HG03442 (cell line): ENCODE results near the gene MEG3.
"Not testable (repeated sequence)": the region's sequence is repeated elsewhere in the genome, so short reads cannot be mapped to it uniquely, and the experiment has no call there.

Source experiments
- ATAC-seq: cut with Tn5 transposase; IDR thresholded peaks from one replicate; pipeline ENCODE4 v1.9.1; 2021; ENCODE audit warnings: mild to moderate bottlenecking, moderate library complexity; ENCODE audit not compliant: unreplicated experiment

The MEG3 gene

DNA sequence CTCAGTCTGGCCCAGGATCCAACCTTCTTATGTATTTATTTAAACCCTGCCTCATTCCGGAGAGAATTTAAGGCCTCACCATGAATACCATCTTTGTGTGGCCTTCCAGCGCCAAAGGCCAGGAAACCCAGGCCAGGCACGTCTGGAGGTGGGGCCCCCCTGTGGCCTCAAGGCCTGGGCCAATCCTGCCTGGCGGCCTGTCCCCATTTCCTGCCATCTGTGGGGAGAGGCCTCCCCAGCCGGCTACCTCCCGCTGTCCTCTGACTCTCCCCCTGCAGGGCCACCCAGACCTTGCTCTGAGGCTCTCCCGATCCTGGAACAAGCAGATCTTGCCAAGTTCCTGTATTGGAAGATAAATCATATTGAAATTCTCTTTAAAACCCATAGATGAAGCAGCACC, 37.4 kb upstream of the MEG3 start:
- no peak for ATAC-seq

DNA sequence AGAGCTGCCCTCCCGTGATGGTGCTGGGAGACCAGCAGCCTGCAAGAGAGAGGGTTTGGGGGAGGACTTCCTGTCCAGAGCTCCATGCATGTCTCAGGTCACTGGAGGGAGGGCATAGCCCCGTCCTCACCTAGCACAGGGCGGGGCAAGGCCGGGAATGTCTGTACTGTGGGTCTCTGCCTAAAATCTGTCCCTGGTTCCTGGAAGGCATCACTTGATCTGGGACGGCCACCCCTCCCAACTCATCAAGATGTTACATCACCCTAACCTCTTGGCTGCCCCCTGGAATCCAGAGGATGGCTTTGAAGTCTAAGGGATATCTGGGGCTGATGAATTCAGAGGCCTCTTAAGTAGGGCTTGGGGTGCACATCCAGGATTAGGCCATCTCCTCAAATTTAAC, 37.0 kb upstream of the MEG3 start:
- no peak for ATAC-seq

DNA sequence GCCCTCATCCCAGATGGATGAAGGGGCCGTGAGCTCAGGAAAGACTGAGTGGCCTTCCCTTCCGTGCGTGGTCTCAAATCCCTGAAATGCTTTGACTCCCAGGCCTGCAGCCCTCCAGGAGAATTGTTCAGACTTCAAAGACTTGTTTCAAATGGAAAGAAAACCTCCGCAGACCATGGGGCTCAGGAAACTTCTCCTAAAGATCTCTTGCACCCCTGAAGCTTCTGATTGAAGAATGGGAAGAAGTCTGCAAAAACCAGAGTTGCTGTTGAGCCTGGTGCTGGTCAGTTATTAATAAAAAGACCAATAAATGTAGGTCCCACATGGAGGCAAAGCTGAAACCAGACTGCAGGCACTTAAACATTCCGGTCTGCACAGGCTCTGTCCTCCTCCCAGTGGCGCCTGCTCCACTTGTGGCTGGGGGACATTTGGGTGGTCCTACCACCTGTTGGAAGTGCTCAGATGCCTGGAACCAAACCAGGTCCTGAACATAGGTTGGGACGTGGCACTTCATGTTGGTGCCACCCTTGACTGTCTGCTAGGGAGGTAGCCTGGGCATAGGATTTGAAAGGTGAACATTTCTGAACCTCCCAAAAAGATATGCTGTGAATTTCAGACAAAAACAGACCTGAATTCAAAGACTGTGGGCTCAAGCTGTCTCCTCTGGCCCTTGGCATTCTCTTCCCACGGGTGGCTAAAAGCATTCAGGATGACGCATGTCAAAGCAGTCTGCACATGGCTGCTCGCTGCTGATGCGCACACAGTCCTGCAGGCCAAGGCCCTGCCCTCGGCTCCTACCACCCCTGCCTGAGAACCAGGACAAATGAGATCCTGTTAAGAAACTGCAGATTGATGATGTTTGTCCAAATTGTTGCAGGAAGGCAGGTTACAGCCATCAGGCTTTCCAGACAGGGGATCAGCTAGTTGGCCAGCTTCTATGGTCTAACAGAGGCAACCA, 36.2 kb upstream of the MEG3 start:
- no peak for ATAC-seq

DNA sequence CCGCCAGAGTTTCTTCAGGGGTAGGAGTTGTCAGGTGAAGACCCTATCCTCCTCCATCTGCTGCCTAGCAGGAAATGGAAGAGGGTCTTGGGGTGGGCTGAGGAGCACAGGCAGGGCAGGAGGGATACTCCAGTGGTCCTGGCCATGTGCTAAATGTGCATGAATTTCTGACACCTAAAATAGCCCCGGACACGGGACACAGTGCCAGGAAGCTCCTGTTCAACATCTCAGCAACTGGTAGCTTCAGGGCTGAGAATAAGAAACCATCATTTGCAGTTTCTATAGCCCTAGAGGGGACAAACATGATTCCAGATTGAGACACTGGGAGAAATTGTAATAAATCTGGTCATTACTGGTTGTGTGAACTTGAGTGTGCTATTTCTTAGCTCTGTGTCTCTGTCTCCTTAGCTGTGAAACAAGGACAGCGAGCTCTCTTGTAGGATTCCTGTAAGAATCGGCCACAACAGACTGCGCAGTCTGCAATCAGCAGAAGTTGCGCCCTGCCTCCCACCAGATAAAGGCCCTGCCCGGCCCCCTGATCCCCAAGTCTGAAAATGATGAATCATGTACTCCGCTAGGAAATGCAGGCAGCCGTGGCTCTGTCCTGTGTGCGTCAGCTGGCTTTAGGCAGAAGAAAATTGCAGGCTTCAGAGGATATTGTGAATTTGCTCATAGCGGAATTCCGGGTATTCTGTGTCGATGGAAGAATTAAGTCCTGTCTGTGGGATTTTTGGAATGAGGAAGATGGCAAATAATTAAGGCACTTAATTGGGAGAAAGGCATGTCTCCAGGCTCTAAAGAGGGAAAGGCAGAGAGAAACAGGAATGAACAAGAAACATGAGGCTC, 35.2 kb upstream of the MEG3 start:
- no peak for ATAC-seq

DNA sequence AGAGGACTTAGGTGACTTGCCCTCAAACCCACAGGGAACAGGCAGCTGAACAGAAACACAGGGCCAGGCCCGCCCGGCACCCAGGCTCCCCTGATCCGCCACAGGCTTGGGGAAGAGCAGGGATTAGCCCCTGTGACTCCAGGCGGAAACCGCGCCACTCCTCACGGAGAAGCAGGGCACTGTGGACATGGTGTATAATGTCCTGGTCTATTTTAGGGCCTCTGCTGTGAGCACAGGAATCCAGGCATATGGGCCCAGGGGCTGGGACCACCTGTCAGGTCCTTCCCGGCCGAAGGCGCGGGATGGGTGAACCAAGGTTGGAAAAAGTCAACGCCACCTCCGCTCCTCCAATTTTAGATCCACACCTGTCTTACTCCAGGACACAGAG, 34.6 kb upstream of the MEG3 start:
- ATAC-seq: no peak

DNA sequence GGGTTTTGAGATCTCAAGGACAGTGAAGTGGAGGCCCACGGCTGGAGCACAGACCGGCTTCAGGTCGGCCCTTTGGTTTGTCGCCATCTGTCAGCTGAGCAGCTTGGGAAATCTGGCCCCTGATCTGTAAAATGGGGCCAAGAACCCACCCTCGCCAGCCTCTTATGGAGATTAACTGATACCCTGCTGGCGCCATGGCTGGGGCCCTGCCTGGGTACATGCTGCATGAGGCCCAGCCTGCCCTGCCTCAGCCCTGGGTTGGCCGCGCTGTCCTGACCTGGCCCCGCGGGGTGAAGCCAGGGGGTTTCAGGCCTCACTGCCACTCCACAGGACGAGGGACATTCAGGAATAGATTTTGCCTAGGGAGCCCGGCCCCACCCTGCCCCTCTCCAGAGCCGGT, 33.9 kb upstream of the MEG3 start:
- ATAC-seq: no peak

DNA sequence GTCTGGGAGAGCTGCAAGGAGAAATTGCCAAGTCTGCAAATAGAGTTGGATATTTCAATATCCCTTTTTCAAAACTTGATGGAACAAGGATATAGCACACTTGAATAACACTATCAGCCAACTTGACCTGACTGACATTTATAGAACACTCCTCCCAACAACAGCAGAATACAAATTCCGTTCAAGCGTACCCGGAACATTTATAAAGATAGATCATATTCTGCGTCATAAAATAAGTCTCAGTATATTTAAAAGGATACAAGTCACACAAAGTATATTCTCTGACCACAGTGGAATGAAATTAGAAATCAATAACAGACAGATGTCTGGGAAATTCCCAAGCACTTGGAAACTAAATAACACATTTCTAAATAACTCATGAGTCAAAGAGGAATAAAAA, 29.0 kb upstream of the MEG3 start:
- no peak for ATAC-seq

DNA sequence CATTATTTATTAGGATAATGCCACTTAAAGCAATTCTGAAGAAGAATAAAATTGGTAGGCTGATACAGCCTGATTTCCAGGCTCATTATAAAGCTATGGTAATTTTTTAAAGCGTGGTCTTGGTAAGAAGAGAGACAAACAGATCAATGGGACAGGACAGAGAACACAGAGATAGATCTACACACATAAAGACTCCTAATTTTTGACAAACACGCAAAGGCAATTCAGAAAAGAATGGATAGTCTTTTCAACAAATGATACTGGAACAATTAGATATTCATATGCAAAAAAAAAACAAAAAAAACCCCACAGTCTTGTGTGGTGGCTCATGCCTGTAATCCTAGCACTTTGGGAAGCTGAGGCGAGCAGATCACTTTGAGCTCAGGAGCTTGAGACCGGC, 25.9 kb upstream of the MEG3 start:
- no peak for ATAC-seq

DNA sequence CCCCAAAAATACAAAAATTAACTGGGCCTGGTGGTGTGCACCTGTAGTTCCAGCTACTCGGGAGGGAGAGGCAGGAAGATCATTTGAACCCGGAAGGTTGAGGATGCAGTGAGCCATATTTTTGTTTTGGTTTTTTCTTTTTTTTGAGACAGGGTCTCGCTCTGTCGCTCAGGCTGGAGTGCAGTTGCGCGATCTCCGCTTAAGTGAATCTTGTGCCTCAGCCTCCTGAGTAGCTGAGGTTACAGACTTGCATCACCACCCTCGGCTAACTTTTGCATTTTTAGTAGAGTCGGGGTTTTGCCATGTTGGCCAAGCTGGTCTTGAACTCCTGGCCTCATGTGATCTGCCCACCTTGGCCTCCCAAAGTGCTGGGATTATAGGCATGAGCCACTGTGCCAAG, 24.5 kb upstream of the MEG3 start:
- not testable (repeated sequence) for ATAC-seq

DNA sequence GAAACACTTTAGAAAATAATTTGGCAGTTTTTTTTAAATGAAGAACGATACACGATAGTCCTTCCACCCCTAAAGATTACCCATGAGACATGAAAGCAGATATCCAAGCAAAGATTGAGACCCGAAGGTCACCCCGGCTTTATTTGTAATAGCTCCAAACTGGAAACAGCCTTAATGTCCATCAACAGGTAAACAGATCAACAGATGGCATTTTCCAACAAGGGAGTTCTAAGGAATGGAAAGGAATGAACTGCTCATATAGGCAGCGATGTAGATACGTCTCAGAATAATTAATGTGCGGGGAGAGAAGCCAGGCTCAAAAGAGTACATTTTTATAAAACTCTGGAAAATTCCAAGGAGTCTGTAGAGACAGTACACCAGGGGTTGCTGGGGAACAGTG, 23.7 kb upstream of the MEG3 start:
- no peak for ATAC-seq

DNA sequence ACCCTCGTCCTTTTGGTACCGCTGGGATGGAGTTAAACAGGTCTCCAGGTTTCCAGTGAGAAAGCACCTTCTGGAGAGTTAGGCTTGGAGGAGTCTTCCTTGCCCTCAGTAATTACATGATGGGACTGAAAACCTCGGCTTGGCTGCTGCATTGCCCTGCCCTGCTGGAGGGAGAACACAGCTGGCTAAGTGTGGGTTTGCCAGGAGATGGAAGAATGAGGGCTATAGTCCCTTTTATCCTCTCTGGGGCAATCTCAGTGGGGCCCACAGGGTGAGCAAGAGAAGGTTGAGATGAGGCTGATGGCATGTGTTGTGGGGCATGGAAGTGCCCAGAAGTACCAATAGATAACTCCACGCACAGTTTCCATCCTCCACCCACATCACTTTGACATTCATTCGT, 23.2 kb upstream of the MEG3 start:
- no peak for ATAC-seq

DNA sequence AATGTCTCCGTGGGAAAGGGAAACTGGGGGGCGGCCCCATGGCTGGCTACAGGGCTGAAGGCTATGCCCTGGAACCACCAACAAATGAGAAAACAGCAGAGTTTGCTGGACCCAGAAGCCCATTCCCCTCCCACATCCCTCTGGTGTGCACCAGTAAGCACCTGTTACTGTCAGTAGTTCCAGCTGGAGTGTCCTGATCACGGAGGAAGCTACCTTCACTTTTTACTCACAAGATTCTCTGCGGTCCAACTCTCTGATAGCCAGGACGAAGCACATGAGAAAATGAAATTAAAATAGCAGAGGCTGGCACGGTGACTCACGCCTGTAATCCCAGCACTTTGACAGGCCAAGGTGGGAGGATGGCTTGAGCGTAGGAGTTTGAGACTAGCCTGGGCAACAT, 22.7 kb upstream of the MEG3 start:
- no peak for ATAC-seq

DNA sequence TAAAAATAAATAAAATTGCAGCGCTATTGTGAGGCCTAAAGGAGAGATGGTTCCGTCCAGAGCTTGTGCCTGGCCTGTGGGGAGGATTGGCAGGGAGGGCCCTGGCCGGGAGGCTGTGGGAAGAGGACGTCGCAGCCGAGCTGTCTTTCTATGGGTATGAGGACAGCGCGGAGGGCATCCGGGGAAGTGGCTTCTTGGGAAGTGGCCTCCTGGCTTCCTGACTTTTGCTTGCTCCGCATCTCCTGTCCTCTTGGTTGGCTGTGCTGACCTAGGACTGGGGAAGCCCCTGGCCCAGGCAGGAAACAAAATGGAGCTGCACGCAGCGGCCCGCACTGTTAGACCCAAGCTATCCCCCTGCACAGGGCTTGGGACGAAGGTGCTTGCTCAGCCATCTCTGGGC, 22.2 kb upstream of the MEG3 start:
- ATAC-seq: no peak

DNA sequence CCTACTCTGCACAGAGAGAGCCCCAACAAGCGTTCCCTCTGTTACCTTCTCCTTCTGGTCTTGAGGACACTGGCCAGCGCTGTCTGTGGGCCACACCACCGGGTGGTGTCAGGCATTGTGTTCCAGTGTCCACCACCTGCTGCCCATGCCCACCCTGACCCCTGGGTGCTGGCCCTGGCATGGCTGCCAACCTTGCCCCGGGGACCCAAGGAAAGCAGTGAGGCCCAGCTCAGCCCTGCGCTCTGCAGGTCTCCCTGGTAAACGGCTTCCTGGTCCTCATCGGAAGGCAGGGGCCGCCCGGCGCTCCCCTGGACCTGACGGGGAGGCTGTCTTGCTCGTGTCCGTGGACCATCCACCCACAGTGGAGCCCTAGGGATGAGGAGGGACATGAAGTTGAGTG, 21.8 kb upstream of the MEG3 start:
- ATAC-seq: no peak

DNA sequence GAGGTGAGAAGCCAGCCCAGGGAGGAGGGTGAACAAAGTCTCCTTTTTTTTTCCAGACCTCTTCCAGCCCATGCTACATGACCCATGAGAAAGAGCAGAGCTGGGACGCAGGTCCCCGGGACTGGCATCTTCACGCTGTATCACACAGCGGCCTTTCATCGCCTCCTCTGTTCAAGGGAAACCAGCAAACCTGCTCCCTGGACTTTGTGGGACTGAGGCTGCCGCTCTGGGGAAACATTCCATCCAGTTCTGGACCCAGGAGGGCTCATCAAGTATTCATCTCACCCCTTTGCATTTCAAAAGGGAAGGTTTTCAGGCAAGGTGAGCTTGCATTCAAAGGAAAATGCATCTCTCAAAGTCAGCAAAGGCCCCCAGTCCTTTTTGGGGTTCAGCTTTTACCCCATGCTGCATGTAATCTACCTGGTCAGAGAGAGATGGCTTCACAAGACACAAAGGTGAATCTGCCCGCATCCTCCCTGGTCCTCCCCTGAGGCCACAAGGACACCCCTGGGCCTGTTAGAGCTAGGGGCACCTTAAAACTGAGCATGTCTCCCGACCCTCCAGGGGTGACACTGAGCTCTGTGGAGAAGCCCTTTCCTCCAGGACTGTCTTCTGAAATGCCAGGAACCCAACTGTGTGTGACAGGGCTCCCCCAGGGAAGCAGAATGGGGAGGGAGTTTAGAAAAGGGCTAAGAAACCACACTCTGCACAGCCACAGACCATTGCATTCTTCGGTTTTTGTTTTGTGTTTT, 21.2 kb upstream of the MEG3 start:
- ATAC-seq: no peak

DNA sequence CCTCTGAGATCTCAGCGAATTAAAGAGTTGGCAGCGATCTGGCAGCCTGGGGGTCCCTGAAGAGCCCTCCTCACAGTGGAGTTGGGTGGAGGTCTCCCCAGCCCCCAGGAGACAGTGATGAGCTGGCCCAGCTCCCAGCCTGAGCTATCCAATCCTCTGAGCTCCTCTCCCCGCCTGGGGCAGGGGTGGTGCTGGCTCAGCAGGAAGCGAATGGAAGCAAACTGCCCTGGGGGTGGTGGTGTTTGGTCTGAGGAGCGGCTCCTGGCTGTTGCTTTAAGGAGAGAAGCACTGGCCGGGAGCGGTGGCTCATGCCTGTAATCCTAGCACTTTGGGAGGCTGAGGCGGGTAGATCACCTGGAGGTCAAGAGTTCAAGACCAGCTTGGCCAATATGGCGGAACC, 19.5 kb upstream of the MEG3 start:
- no peak for ATAC-seq

DNA sequence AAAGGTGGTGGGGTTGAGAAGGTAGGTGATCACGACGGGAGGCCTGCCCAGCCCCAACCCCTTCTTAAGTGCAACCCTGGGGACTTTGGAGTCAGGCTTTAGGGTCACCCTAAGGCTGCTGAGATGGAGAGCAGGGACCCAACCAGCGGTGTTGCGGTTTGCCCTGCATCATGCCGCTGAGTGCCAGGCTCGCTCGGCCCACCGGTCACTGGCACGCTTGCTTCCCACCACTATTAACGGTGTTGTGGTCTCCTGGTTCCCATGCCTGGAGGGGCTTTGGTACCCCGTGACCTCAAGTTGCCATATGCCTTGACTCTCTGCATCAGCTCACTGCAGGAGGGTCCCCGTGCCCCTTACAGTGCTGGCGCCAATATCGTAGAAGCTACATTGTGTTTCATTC, 18.4 kb upstream of the MEG3 start:
- no peak for ATAC-seq

DNA sequence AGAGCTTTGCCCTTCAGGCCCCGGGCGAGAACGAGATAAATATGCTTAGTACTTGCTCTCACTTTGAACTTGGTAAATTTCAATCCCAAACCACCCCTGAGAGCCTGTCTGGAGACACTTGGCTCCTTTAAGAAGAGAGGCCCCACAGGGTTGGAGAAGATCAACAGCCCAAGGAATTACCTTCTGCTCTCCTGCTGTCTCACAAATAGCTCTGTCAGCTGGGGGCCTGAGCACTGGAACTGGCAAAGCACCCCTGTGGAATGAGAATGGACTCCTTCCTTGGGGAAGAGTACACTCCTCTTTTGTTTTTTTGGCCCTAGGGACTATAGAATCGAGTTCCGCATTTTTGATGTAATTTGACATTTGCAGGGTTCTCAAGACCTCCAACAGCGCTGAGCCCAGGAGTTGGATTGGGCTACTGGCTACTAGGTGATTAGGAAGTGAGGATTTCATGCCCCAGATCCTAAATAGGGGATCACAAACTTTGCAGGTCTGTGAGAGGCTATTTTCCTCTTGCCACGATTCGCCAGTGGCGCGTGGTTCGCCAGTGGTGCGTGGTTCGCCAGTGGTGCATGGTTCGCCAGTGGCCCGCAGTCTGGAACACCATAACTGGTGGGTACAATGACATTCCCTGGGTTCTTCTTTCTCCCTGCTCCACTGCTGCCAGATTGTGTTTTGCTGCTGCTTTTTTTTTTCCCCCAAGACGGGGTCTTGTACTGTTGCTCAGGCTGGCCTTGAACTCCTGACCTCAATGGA, 17.8 kb upstream of the MEG3 start:
- no peak for ATAC-seq

DNA sequence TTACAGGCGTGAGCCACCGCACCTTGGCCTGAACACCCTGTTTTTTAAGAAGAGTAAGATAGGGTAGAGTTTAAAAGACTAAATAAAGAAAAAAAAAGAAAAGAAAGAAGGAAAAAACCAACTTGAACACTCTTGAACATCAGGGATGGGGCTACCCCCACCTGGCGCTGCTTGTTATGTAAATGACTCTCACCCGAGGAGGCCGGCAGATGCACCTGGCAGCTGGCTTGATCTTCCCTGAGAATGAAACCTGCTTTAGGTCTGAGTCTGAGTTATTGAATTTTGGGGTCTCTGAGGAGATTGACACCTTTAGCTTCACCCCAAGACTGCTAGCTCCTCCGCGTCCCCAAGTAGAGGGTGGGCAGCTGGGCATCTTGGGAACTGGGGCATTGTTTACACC, 15.5 kb upstream of the MEG3 start:
- ATAC-seq: no peak

DNA sequence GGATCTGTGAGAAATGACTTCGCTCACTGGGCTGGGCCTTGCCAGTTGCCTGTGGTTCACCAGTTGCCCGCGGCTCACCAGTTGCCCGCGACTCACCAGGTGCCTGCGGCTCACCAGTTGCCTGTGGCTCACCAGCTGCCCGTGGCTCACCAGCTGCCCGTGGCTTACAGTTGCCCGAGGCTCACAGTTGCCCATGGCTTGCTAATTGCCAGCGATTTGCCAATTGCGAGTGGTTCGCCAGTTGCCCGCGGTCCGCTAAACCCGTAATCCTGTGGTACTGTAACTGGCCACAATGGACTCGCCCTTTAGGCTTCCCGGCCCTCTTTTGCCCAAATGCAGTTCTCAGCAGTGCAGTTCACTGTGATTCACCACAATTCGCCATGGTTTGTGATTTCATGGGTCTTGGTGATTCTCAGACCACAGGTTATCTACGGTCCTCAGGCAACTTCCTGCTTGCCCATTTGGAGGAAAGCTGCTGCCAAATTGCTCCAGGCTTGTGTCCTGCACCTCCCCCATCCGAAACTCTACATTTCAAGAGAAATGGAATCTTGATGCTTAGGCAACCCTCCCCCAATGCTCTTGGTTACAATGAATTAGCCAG, 15.0 kb upstream of the MEG3 start:
- ATAC-seq: no peak
